Endothelial cell of umbilical vein (primary cell): ENCODE measurements around the gene INTU. TPM values are rescaled to one million over a fixed set of nuclear protein-coding genes. Genes with fewer than 3 reads are reported as not detected.

ENCODE experiments used
- BruUV-seq: library from RNA; stranded (reverse); fragments of 400-500 nt; replicated peaks from 2 replicates; lab custom pipeline; 2021; lab: Mats Ljungman, UMichigan
- CTCF ChIA-PET: fragments of 300-600, 350-600 bp; sonication (Branson Sonifier 250); formaldehyde crosslinking; loops from one replicate; lab custom pipeline; 2021; ENCODE audit warnings: antibody characterized with exemption, inconsistent platforms; lab: Charles Lee
- POLR2A ChIA-PET: fragments of 300-600, 350-600 bp; sonication (Branson Sonifier 250); formaldehyde crosslinking; loops from one replicate; lab custom pipeline; 2021; ENCODE audit warnings: antibody characterized with exemption, inconsistent platforms; lab: Charles Lee
- DNase-seq: peaks from one replicate; pipeline ENCODE4 v3.0.0-alpha.2; 2011; ENCODE audit warnings: low read depth, low spot score
- FAIRE-seq: peaks from 2 replicates; lab custom pipeline; 2011; peaks lifted over from hg19 to GRCh38; lab: Jason Lieb, UNC
- H2AFZ ChIP-seq: 2 replicates; pipeline ENCODE4 v1.6.0; 2012; ENCODE audit warnings: low read depth, low read length, control low read depth, inconsistent platforms
- H3K27ac ChIP-seq: 2 replicates; pipeline ENCODE4 v1.5.1; 2011; ENCODE audit warnings: low read depth, mild to moderate bottlenecking, control low read depth, low read length, moderate library complexity; ENCODE audit not compliant: insufficient read depth
- H3K27me3 ChIP-seq, 2 experiments: 2 replicates each; pipeline versions ENCODE4 v1.6.0 to v1.6.1; 2011; ENCODE audit warnings: low read length in 2 of 2, mixed read lengths in 1 of 2; ENCODE audit not compliant: control insufficient read depth in 2 of 2, insufficient read depth in 2 of 2
- H3K36me3 ChIP-seq, 2 experiments: 2 replicates in 1 of 2; 3 replicates in 1 of 2; pipeline ENCODE4 v1.5.1; 2011; ENCODE audit warnings: low read length in 2 of 2, mild to moderate bottlenecking in 1 of 2, moderate library complexity in 1 of 2; ENCODE audit not compliant: control insufficient read depth in 2 of 2, insufficient read depth in 2 of 2; ENCODE audit errors: extremely low read depth in 1 of 2
- H3K4me1 ChIP-seq: 3 replicates; pipeline ENCODE4 v1.5.1; 2011; ENCODE audit warnings: mild to moderate bottlenecking, low read length; ENCODE audit not compliant: control insufficient read depth, insufficient read depth; ENCODE audit errors: extremely low read depth
- H3K4me2 ChIP-seq: 2 replicates; pipeline ENCODE4 v1.6.1; 2011; ENCODE audit warnings: low read length, control low read depth, mixed read lengths; ENCODE audit not compliant: insufficient read depth
- H3K4me3 ChIP-seq, 3 experiments: fragments of 200-600 bp in 1 of 3; sonication (generic), shearing (Covaris generic) in 1 of 3; replicated peaks in 1 of 3; 2 replicates each; pipeline ENCODE4 v1.5.1; 2011 to 2016; ENCODE audit warnings: control low read depth in 3 of 3, low read length in 3 of 3, mild to moderate bottlenecking in 2 of 3, inconsistent platforms in 1 of 3, low read depth in 1 of 3, moderate library complexity in 1 of 3; ENCODE audit not compliant: insufficient read depth in 1 of 3
- H3K79me2 ChIP-seq: 2 replicates; pipeline ENCODE4 v1.6.0; 2012; ENCODE audit warnings: low read length, inconsistent platforms; ENCODE audit not compliant: control insufficient read depth, insufficient read depth
- H3K9ac ChIP-seq: replicated peaks from 2 replicates; pipeline ENCODE3; 2011; ENCODE audit warnings: low read length, control low read depth; ENCODE audit not compliant: insufficient read depth; ENCODE audit errors: extremely low read depth
- H3K9me1 ChIP-seq: replicated peaks from 3 replicates; pipeline ENCODE4 v1.6.0; 2011; ENCODE audit warnings: mild to moderate bottlenecking, low read length; ENCODE audit not compliant: control insufficient read depth, insufficient read depth; ENCODE audit errors: extremely low read depth
- H3K9me3 ChIP-seq: replicated peaks from 2 replicates; pipeline ENCODE4 v1.5.1; 2012; ENCODE audit warnings: low read length, inconsistent platforms; ENCODE audit not compliant: control insufficient read depth, insufficient read depth
- H4K20me1 ChIP-seq: replicated peaks from 2 replicates; pipeline ENCODE3; 2011; ENCODE audit warnings: mild to moderate bottlenecking, low read length; ENCODE audit not compliant: control insufficient read depth, insufficient read depth; ENCODE audit errors: extremely low read depth
- CTCF ChIP-seq, 2 donors: IDR thresholded peaks; 1 replicate in 1 of 2; 2 replicates in 1 of 2; pipeline ENCODE4 v1.5.1; 2011; ENCODE audit warnings: low read length in 2 of 2, mild to moderate bottlenecking in 2 of 2, moderate library complexity in 2 of 2, control low read depth in 1 of 2, inconsistent platforms in 1 of 2, low read depth in 1 of 2; ENCODE audit not compliant: insufficient read depth in 1 of 2; ENCODE audit errors: extremely low read depth in 1 of 2
- EZH2 ChIP-seq: IDR thresholded peaks from 2 replicates; pipeline ENCODE4 v1.6.1; 2012; ENCODE audit warnings: borderline replicate concordance, low read depth, mild to moderate bottlenecking, moderate library complexity, low read length, inconsistent platforms; ENCODE audit not compliant: severe bottlenecking
- GATA2 ChIP-seq: IDR thresholded peaks from 2 replicates; pipeline ENCODE4 v1.7.0; 2011; ENCODE audit warnings: low read depth, mild to moderate bottlenecking, moderate library complexity, mixed read lengths, low read length; ENCODE audit not compliant: insufficient read length, insufficient read depth
- JUN ChIP-seq: IDR thresholded peaks from 2 replicates; pipeline ENCODE4 v1.6.1; 2011; ENCODE audit warnings: borderline replicate concordance, low read depth; ENCODE audit not compliant: insufficient read length, insufficient read depth
- MAX ChIP-seq: IDR thresholded peaks from 2 replicates; pipeline ENCODE4 v1.6.1; 2011; ENCODE audit not compliant: insufficient read depth, insufficient read length
- MYC ChIP-seq: IDR thresholded peaks from one replicate; pipeline ENCODE4 v1.6.1; 2011; ENCODE audit warnings: mild to moderate bottlenecking, low read depth, low read length
- POLR2A ChIP-seq: IDR thresholded peaks from 2 replicates; pipeline ENCODE4 v1.6.1; 2012; ENCODE audit warnings: low read depth, mild to moderate bottlenecking, control low read depth, low read length
- dilution Hi-C: fragments of 300-500 bp; cut with MboI; formaldehyde crosslinking; loops from one replicate; pipeline ENCODE4 v1.15.0; 2019; ENCODE audit warnings: low sequenced_read_pairs; ENCODE audit not compliant: extremely low pct_ligation_motif_present
- intact Hi-C: fragments of 100-400 bp; cut with micrococcal nuclease; formaldehyde crosslinking; loops from one replicate; pipeline ENCODE4 v1.10.0; 2022
- polyA plus RNA-seq, 4 experiments: library from polyadenylated mRNA; depleted of rRNA in 3 of 4; stranded (reverse) in 3 of 4; unstranded in 1 of 4; fragments of >200 nt; gene quantifications; 2 replicates each; pipeline versions ENCODE4 v1.2.1 to v1.2.3, GENCODE V29; 2011 to 2012; ENCODE audit warnings: missing spikeins in 1 of 4
- total RNA-seq: library from RNA; stranded (reverse); gene quantifications from 2 replicates; pipeline ENCODE4 v1.2.3, GENCODE V29; 2021

Gene INTU
- total and polyA plus RNA-seq, 2 donors (not counting 3 experiments of a cell fraction or from before 2014, with no cell fraction given), result 1.4 to 5.4 TPM

GRCh38 chr4:127598656-127599055, 34.1 kb upstream of the INTU start:
- Histone ChIP-seq H3K27ac (no peak overlapping the region), H3K79me2 (no peaks in the 10 kb centered on the region), H3K9me1 (no peaks in the 10 kb centered on the region), H3K4me3 (no peak overlapping the region), H3K36me3 (no peaks in the 10 kb centered on the region), H3K4me2 (no peak overlapping the region), H3K4me1 (no peaks in the 10 kb centered on the region), H3K27me3 (peaks cover 2 to 14% of the 10 kb centered on the region in 2 experiments), H3K9me3 (no peaks in the 10 kb centered on the region), H4K20me1 (no peaks in the 10 kb centered on the region), H2AFZ (no peak overlapping the region), H3K9ac (no peak overlapping the region)
- no TSS peak for BruUV-seq
- TF ChIP-seq JUN (no peak), GATA2 (no peak), MYC (no peak), CTCF (IDR thresholded peaks at IDR 0.05; ENCODE audit: extremely low read depth in 1 of 2, insufficient read depth in 1 of 2, low read depth in 1 of 2, low read length in 2 of 2) (no peak), MAX (no peak)
- ChIA-PET POLR2A (interaction anchor here (0.6 kb wide), 1 partner anchor 141 kb away, joined by 3 read pairs; no protein-coding TSS in a partner anchor), CTCF (interaction anchor here (1.3 to 4.2 kb wide), 3 partner anchors 11 to 134 kb away, joined by 3 to 33 read pairs (median 27); no protein-coding TSS in a partner anchor)
- intact Hi-C loops (no loop called here), dilution Hi-C loops (no loop called here)
- DNase-seq (no peak), FAIRE-seq (no peak)

GRCh38 chr4:127601029-127601428, 31.7 kb upstream of the INTU start:
- intact Hi-C loops (no loop called here), dilution Hi-C loops (no loop called here)
- Histone ChIP-seq H3K36me3 (no peaks in the 10 kb centered on the region), H3K9ac (no peak overlapping the region), H3K27me3 (peaks cover 8 to 20% of the 10 kb centered on the region in 2 experiments), H3K9me3 (no peaks in the 10 kb centered on the region), H3K9me1 (no peaks in the 10 kb centered on the region), H3K4me1 (no peaks in the 10 kb centered on the region), H3K27ac (no peak overlapping the region), H2AFZ (no peak overlapping the region), H3K4me2 (no peak overlapping the region), H3K4me3 (no peak overlapping the region), H3K79me2 (no peaks in the 10 kb centered on the region), H4K20me1 (no peaks in the 10 kb centered on the region)
- FAIRE-seq (no peak), DNase-seq (no peak)
- CTCF ChIA-PET, result interaction anchor here (0.7 to 8.6 kb wide), 5 partner anchors 14 to 431 kb away, joined by 3 to 414 read pairs (median 5); partner anchors contain the start of gene SLC25A31
- TF ChIP-seq JUN (no peak), EZH2 (no peak), MAX (no peak), GATA2 (no peak), CTCF (IDR thresholded peaks at IDR 0.05; ENCODE audit: extremely low read depth in 1 of 2, insufficient read depth in 1 of 2, low read depth in 1 of 2, low read length in 2 of 2) (no peak), POLR2A (no peak)
- no TSS peak for BruUV-seq
- POLR2A ChIA-PET, result no interaction called here
